NCI-H748 (cell line): ENCODE results near the gene KMT2C.
"Not testable (repeated sequence)": the region's sequence is repeated elsewhere in the genome, so short reads cannot be mapped to it uniquely, and the experiment has no call there.

Experiments
- DNase-seq: peaks from one replicate; lab custom pipeline; 2025; ENCODE audit not compliant: unreplicated experiment; lab: John Stamatoyannopoulos, UW

The KMT2C gene

DNA sequence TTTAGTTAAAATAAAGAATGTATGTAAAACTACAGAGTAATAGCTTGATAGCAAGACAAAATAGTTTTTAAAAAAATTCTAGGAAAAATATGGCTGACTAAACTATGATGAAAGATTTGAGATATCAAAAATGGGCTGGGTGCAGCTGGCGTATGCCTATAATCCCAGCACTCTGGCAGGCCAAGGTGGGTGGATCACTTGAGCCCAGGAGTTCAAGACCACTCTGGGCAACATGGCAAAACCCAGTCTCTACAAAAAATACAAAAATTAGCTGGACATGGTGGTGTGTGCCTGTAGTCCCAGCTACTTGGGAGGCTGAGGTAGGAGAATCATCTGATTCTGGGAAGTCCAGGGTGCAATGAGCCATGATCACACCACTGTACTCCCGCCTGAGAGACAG, 29.8 kb downstream of the KMT2C start:
- DNase-seq: not testable (repeated sequence)

DNA sequence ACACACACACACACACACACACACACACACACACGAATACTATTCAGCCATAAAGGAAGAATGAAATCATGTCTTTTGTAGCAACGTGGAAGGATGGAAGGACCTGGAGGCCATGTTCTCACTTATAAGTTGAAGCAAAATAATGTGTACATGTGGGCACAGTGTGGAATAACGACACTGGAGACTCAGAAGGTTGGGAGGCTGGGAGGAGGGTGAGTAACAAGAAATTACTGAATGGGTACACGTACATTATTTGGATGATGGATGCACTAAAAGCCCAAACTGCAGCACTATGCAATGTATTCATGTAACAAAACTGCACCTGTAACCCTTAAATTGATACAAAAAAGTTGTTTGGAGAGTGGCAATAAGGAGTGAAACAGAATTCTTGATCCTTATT, 32.1 kb downstream of the KMT2C start:
- DNase-seq: no peak

DNA sequence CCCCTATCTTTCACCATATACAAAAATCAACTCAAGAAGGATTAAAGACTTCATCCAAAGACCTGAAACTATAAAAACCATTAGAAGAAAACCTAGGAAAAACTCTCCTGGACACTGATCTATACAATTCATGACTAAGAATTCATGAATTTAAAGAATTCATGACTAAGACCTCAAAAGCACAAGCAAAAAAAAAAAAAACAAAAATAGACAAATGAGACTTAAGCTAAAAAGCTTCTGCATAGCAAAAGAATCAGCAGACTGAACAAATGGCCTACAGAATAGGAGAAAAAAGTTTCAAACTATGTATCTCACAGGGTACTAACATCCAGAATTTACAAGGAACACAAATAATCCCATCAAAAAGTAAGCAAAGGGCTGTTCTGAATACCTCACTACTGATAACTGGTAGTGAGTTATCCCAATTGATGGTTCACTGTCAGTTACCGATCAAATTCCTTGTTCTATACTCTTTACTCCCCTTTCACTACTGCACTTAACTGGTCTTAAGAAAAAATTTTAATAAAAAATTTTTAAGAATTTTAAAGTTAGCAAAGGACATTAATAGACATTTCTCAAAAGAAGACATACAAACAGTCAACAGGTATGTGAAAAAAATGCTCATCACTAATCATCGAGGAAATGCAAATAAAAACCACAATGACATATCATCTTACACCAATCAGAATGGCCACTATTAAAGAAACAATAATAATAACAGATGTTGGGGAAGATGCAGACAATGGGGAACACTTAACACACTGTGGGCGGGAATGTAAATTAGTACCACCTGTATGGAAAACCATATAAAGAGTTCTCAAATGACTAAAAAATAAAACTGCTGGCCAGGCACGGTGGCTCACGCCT, 33.2 kb downstream of the KMT2C start:
- no peak for DNase-seq

DNA sequence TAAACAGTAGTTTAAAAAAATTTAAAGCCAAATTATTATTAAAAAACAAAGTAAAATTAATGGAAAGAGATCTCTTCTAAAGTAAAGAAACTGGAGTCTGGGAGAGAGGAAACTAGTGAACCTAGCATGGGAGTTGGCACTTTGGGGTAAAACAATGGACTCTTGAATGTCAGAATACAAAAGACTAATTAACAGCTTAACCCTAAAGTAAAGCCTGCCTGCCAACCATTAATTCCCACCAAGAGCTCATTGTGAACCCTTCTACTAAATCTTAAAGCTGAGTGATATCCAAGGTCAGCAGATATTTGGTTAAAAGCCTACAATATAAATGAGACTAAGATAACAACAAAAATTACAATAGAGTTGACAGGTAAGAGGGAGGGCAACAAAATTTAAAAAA, 36.5 kb downstream of the KMT2C start:
- DNase-seq: no peak

DNA sequence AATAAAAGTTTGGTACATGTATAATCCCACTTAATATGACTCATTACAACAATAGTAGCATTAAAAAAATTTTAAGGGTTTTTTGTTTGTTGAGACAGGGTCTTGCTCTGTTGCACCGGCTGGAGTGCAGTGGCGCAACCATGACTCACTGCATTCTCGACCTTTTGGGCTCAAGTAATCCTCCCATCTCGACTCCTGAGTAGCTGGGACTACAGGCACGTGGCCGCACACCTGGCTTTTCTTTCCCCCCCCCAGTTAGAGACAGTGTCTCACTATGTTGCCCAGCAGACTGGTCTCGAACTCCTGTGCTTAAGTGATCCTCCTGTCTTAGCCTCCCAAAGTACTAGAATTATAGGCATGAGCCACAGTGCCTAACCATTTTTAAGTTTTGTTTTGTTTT, 40.7 kb downstream of the KMT2C start:
- no peak for DNase-seq

DNA sequence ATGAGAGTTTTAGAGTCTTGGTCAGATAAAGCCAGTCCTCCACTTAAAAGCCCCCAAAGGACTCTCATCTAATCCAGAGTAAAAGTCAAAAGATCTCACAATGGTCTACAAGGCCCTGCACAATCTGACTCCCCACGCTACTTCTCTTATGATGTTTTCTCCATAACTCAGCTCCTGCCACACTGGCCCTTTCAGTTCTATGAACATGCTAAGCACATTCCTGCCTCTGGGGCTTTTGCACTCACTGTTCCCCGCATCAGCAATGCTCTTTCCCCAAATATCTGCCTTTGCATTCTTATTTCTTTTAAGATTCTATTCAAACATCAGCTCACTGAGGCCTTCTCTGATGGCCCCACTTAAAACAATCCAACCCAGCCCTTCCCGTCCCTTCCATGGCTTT, 41.6 kb downstream of the KMT2C start:
- DNase-seq: not testable (repeated sequence)

DNA sequence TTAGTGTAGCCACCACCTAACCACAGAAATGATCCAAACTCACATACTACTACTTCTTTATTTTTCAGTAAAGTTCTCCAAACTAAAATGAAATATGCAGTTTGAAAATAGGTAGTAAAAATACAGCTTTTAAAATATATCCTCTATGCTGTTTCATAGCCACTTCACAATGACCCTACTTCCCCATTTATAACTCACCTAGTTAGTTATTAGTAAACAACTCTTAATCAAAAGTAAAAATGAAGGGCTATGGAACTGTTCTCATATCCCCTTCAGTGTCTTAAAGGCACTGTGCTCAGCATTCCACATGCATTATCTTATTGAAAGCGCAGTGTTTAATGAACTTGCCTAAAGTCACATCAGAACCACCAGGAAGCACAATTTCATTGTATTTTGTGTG, 43.5 kb downstream of the KMT2C start:
- no peak for DNase-seq

DNA sequence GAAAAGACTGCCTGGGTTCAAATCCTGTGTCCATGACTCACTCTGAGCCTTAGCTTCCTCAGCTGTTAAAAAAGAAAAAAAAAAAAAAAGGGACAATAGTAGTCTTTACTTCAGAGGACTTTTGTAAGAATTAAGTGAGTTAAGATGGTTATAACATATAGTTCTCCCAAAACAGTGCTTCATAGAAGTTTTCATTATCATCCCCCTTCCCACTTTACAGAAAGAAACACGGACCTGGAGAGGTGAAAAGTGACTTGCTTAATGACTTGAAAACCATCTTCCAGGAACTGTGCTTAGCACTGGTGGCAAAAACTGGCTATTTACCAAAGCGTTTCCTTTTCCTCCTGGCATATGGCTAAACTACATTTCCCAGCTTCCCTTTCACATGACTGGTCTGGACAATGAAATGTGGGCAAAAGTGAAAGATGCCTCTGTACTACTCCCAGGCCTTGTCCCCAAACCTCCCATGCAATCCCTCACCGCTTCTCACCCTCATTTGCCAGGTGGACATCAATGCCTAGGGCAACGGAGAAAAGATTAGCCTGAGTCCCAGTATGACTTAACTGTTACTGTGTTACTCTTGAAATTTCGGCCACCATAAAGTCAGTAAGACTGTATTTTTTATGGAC, 49.6 kb downstream of the KMT2C start:
- not testable (repeated sequence) for DNase-seq

DNA sequence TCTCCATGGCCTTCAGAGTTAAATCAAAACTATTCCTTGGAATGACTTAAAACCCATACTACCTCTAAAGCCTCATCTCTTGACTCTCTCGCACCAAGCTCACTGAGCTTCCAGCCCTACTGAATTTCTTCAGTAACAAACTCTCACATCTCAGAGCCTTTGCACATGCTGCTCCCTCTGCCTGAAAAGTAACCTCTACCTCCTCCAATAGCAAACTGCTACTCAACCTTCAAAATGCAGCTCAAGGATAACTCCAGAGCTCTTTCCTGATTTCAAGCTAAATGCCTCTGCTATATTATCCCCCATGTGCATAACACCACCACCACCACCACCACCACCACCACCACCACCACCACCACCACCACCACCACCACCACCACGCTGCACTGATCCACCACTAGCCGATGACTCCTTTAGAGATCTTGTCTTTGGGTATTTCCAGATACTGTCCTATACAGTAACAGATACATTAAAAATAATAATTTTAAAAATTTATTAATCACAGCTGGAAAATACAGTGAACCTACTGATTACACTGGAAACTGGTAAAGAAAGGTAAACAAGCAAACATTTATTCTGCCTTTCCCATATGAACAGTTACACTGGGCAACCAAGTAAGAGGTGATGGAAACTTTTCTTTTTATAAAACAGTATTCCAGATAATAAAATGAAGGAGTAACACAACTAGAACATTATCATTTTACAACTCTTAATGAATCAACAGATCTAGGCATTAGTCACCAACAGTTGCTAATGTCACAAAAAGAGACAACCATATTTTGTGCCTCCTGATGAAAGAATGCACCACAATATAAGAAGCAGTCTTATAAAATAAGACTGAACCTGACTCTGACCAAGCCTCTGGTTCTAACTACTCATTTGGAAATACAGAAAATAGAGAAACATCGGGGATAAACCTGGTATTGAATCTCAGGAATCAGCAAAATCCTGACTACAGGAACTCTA, 51.3 kb downstream of the KMT2C start:
- not testable (repeated sequence) for DNase-seq

DNA sequence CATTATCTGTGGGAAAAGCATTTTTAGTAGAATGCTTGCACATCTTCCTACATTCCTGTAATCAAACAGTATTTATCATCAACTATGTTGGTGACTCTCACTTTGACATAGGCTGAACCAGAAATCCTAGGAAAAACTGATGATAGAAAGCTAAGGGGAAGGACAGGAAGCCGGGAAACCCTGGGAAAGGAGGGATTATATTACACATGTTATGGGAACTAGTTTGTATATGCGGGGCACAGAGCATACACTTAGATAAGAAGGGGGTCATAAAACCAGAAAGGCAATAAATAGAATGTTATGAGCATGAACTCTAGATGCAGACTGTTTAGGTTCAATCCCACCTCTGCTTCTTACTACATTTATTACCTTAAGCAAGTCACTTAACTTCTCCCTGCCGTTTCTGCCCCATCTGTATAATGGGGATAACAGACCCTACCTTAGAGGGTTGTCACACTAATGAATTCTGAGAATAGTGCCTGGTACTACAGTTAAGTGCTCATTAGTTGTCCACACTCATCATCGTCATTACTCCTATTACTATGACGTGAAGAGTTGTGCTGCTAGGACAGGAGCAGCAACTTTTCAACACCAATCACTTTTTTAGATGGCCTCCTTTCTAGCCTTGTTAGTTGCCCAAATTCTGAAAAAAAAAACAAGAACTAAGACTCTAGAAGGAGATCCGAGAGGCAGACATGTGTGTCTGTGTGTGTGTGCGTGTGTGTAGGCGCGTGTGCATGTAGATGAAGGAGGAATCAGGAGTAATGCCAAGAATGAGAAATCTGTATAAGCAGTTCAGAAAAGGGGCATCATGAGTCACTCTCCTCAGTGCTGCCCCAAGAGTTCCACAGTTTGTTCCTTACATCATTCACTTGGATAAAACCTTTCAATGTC, 52.2 kb downstream of the KMT2C start:
- no peak for DNase-seq

DNA sequence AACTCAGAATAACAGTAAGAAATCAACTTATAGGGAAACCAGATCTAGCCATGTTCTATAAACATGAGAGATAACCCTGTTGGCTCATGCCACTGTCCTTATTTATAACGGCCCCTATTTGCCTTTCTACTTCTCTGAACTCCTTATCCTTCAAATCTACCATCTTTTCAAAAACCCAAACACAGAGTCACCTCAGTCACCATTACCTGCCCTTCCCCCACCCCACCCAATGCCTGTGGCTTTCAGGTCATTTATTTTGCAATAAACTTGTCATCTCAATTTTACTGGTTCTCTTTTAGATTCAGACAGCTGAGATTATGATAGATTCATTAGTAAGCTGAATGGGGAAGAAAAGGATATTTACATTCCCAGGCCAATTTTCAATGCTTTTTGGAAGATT, 53.6 kb downstream of the KMT2C start:
- DNase-seq: no peak

DNA sequence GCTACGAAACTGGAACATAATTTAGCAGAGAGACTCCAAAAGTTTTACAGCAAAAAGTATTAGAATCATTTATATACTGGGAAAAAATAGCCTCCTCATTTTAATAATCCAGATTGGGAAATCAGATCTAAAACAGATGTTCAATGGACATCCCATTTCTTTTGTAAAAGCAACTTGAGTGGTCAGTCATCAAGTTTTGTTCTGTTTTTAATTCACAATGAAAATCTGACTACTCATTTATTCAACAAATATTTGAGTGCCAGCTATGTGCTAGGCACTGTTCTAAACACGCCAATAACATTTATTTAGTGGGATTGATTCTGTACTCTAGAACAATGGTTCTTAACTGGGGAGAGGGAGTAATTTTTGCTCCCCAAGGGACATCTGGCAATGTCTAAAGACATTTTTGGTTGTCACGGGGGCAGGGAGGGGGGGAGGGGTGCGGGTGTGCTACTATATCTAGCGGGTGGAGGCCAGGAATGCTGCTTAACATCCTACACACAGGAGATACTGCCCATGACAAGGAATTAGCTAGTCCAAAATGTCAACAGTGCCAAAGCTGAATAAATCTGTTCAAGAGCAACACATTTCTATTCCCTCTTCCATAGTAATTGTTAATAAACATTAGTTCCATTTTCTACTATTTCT, 54.7 kb downstream of the KMT2C start:
- not testable (repeated sequence) for DNase-seq

DNA sequence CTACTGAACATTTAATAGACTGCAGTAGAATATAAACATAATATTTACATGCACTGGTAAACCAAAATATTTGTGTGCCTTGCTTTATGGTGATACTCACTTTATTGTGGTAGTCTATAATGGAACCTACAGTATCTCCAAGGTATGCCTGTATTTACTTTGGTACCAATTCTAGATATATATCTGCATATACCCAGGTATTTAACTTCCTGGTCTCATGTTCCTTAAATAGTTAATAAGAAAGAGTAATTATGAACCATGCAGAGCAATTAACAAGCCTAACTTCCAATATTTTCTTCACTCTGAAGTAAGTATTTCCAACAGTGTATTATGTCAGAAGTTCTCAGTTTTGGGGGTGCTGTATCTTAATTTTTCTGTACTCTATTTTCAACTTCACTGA, 57.3 kb downstream of the KMT2C start:
- DNase-seq: not testable (repeated sequence)

DNA sequence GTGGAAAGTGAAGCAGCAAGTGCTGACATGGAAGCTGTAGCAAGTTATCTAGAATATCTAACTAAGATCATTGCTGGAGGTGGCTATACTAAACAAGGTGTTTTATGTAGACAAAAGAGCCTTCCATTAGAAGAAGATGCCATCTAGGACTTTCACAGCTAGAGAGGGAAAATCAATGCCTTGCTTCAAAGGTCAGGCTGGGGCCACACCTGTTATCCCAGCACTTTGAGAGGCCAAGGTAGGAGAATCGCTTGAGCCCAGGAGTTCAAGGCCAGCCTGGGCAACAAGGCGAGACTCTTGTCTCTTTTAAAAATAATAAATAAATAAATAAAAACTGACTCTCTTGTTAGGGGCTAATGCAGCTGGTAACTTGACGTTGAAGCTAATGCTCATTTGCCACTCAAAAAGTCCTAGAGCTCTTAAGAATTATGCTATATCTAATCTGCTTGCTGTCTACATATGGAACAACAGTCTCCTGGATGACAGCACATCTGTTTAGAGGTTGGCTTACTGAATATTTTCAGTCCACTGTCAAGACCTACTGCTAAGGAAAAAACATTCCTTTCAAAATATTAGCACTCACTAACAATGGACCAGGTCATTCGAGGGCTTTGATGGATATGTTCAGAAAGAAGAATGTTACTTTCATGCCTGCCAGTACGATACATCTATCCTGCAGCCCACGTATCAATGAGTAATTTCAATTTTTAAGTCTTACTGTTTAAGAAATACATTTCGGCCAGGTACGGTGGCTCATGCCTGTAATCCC, 58.9 kb downstream of the KMT2C start:
- DNase-seq: not testable (repeated sequence)

DNA sequence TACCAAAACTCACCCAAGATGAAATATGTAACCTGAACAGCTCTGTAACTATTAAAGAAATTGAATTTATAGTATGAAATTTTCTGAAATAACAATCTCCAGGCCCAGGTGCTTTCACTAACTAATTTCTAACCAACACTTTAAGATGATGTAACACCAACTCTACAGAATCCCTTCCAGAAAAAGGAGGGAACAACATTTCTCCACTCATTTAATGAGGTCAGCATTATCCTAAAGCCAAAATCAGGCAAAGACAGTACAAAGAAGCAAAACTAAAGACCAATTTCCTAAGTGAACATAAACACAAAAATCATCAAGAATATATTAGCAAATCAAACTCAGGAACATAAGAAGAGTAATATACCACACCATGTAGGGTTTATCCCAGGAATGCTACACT, 65.5 kb downstream of the KMT2C start:
- DNase-seq: no peak

DNA sequence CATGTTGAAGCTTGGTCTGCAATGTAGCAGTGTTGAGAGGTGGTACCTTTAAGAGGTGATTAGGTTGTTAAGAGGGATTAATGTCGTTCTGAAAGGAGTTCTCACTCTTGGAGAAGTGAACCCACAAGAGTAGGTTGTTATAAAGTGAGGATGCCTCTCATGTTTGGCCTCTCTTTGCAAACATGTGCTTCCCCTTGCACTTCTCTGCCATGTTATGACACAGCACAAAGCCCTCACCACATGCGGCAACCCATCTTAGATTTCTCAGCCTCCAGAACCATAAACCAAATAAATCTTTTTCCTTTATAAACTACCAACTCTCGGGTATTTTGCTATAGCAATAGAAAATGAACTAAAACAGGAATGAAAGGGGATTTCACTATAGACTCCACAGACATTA, 66.3 kb downstream of the KMT2C start:
- DNase-seq: no peak

DNA sequence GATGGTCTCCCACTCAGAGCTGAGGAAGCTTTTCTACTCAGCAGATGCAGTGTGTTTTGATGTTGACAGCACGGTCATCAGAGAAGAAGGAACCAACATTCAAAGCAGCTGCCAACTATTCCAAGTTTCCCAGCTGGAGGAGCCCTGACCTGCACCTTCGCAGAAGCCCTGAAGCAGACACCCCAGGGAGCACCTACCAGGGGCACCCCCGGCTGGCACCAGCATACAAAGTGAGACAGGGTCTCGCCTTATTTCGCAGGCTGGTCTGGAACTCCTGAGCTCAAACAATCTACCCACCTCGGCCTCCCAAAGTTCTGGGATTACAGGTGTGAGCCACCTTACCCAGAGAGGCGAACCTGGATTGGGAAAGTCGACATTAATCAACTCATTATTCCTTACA, 68.6 kb downstream of the KMT2C start:
- DNase-seq: no peak

DNA sequence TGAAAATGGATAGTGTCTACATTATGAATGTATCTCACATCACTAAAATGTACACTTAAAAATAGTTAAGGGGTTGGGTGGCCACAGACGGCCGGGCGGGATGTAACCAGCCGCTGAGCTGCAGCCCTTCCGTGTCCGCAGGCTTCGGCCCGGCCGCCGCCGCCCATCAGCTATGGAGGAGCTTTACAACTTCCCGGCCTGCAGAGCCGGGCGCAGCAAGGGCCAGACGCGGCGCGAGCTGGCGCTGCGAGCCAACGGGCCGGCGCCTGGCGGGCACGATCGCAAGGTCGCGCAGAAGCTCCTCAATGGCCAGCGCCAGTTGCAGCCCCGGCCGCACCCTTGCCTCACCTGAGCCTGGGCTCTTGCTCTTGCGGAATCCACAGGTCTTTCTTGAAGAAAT, 69.1 kb downstream of the KMT2C start:
- DNase-seq: no peak

DNA sequence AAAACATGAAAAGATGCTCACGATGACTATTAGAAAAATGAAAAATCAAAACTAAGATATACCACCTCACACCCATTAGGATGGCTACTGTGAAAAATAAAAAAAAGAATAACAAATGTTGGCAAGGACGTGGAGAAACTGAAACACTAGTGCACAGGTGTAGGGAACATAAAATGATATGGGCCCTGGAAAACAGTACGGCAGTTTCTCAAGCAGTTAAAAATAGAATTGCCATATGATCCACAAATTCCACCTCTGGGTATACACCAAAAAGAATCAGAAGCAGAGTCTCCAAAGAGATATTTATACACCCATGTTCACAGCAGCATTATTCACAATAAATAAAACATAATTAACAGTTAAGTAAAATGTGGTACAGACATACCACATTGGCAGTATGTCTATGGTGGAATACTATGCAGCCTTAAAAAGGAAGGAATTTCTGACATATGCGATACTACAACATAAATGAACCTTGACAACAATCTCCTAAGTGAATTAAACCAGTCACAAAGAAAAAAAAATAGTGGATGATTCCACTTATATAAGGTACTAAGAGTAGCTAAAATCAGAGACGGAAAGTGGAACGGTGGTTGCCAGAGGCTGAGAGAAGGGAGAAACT, 69.7 kb downstream of the KMT2C start:
- DNase-seq: no peak
